ENCODE data around the gene TUBG1.

DNA sequence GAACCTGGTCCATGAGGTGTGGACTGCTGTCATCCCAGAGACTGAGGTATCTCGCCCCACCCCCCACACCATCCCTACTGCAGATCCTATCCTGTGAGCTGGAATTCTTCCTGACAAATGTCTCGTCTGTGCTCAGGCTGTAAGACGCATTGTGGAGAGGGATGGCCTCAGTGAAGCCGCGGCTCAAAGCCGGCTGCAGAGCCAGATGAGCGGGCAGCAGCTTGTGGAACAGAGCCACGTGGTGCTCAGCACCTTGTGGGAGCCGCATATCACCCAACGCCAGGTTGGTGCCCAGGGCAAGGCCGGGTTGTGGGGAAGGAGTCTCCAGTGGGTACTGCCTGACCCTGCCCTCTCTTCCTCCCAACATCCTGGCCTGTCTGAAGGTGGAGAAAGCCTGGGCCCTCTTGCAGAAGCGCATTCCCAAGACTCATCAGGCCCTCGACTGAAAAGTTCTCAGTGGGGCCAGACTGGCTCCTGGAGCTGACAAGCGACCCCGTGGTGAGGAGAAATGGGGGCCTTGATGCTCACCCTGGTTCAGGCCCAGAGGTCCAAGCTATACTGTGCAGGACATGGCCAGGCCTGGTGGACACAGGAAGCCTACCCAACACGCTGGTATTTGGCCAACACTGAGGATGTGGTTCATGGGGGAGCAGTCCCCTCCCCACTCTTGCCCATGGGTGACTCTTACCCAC lies 43.8 kb upstream of the TUBG1 start:
- TF ChIP-seq CTCF (IDR thresholded peaks at IDR 0.05) (no peak), POLR2A (IDR thresholded peaks at IDR 0.05) (no peak), POLR2AphosphoS5 (IDR thresholded peaks at IDR 0.05) (no peak)

All from breast epithelium (tissue), 3 donors.